ENCODE data around the gene MRPL1. TPM values are rescaled to one million over a fixed set of nuclear protein-coding genes. Genes with fewer than 3 reads are reported as not detected.

MRPL1 gene
- total RNA-seq, 3 donors from 2014 or later = 28.3 to 35.0 (median 29.1) TPM

DNA sequence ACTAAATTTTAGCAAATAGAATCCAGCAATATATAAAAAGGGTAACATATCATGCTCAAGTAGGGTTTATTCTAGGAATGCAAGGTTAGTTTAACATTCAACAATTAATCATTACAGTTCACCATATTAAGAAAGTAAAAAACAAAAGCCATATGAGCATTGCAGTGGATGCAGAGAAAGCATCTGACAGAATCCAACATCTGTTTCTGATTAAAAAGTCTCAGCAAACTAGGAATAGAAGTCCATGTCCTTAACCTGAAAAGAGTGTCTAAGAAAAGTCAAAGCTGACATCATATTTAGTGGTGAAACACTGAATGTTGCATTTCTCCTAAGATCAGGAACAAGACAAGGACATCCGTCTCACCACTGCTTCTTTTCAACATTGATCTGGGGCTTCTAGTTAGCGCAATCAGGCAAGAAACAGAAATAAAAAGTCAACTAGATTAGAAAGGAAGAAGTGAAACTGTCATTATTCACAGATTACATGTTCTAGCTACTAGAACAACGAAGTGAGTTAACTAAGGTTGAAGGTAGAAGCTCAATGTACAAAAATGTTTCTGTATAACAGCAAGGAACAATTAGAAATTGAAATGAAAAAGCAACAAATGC lies 49.3 kb downstream of the MRPL1 start:
- DNase-seq = no peak
- intact Hi-C loops (cut with DNase I, micrococcal nuclease) = no loop called here
- H3K4me3 ChIP-seq = no peak overlapping the region
- ATAC-seq = no peak
- H3K9me3 ChIP-seq = no peaks in the 10 kb centered on the region
- TF ChIP-seq, protein P1, sequence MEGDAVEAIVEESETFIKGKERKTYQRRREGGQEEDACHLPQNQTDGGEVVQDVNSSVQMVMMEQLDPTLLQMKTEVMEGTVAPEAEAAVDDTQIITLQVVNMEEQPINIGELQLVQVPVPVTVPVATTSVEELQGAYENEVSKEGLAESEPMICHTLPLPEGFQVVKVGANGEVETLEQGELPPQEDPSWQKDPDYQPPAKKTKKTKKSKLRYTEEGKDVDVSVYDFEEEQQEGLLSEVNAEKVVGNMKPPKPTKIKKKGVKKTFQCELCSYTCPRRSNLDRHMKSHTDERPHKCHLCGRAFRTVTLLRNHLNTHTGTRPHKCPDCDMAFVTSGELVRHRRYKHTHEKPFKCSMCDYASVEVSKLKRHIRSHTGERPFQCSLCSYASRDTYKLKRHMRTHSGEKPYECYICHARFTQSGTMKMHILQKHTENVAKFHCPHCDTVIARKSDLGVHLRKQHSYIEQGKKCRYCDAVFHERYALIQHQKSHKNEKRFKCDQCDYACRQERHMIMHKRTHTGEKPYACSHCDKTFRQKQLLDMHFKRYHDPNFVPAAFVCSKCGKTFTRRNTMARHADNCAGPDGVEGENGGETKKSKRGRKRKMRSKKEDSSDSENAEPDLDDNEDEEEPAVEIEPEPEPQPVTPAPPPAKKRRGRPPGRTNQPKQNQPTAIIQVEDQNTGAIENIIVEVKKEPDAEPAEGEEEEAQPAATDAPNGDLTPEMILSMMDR (IDR thresholded peaks at IDR 0.05) = no peak
- H3K36me3 ChIP-seq (ENCODE audit: low read depth) = no peaks in the 10 kb centered on the region
- H3K4me1 ChIP-seq (ENCODE audit: low read depth) = no peaks in the 10 kb centered on the region

DNA sequence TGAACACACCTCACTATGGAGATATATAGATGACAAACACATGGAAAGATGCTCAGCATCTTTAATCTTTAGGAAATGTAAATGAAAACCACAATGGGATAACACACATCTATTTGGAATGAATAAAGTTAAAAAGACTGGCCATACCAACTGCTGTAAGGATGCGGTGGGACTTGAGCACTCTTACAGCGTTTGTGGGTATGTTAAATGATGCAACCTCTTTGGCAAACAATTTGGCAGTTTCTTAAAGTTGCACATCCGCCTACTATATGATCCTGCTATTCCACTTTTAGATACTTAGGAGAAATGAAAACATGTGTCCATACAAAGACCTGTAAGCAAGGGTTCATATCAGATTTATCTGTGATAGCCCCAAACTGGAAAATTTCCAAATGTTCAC lies 50.7 kb downstream of the MRPL1 start:
- Histone ChIP-seq H3K9me3 (no peaks in the 10 kb centered on the region), H3K4me1 (ENCODE audit: low read depth) (no peaks in the 10 kb centered on the region), H3K36me3 (ENCODE audit: low read depth) (no peaks in the 10 kb centered on the region), H3K4me3 (no peak overlapping the region)
- intact Hi-C loops (cut with DNase I, micrococcal nuclease) = no loop called here
- ATAC-seq = no peak
- TF ChIP-seq, protein P1 (IDR thresholded peaks at IDR 0.05) = no peak
- DNase-seq = no peak

DNA sequence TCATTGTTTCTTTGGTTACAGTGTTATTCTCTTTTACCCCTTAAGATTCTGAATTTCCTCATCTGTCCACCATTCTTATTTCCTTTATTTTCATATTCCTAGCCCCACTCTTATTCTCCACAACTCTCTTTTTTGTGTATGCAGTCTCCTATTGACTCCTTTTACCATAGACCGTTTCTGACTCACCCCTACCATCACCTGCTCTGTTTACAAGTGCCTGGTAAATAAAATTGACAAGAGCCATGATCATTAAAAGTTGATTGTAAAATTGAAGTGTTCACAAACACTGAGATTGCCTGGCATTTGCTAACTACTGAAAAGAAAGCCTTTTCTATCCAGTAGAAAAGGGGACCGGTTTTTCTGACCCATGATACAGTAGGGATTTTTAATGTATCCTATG lies 54.4 kb downstream of the MRPL1 start:
- no peaks in the 10 kb centered on the region for H3K4me1 ChIP-seq (ENCODE audit: low read depth)
- no peaks in the 10 kb centered on the region for H3K36me3 ChIP-seq (ENCODE audit: low read depth)
- H3K9me3 ChIP-seq = no peaks in the 10 kb centered on the region
- ATAC-seq = peak; percentile 61
- no peak for DNase-seq
- H3K4me3 ChIP-seq = no peak overlapping the region
- intact Hi-C loops (cut with DNase I, micrococcal nuclease) = no loop called here
- TF ChIP-seq, protein P1 (IDR thresholded peaks at IDR 0.05) = no peak

DNA sequence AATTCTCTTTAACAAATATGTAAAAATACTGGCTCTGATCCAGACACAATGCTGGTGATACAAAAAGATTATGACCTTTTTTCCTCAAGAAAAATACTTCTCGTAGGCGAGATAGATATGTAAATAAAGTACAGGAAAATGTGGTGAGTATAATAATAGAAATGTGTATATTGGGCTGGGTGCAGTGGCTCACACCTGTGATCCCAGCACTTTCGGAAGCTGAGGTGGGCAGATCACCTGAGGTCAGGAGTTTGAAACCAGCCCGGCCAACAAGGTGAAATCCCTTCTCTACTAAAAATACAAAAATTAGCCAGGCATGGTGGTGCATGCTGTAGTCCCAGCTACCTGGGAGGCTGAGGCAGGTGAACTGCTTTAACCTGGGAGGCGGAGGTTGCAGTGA lies 55.0 kb downstream of the MRPL1 start:
- DNase-seq = no peak
- ATAC-seq = no peak
- H3K9me3 ChIP-seq = no peaks in the 10 kb centered on the region
- no peaks in the 10 kb centered on the region for H3K36me3 ChIP-seq (ENCODE audit: low read depth)
- no peak overlapping the region for H3K4me3 ChIP-seq
- TF ChIP-seq, protein P1 (IDR thresholded peaks at IDR 0.05) = no peak
- no peaks in the 10 kb centered on the region for H3K4me1 ChIP-seq (ENCODE audit: low read depth)
- intact Hi-C loops (cut with DNase I, micrococcal nuclease) = no loop called here

DNA sequence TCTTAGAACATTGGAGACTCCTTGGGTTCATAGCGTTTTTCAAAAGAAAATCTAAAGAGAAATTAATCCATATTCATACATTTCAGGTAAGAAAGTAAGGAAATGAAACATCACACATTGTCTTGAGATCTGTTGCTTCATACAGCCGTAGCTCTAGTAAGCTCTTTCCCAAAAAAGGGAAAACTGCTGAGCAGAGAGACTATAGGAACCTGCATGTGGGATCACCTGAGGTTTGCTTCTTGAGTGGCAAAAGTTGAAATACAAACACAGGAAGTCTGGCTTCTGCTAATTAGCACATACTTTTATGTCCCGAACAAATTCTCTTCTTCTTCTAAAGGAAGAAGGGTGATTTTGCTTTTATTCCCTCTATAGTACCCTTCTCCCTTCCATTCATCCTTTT lies 57.7 kb downstream of the MRPL1 start:
- DNase-seq (no peak), ATAC-seq (no peak)
- TF ChIP-seq, protein P1 (IDR thresholded peaks at IDR 0.05) = no peak
- Histone ChIP-seq H3K4me1 (ENCODE audit: low read depth) (no peaks in the 10 kb centered on the region), H3K36me3 (ENCODE audit: low read depth) (no peaks in the 10 kb centered on the region), H3K9me3 (peaks cover 3% of the 10 kb centered on the region), H3K4me3 (no peak overlapping the region)
- intact Hi-C loops (cut with DNase I, micrococcal nuclease) = no loop called here

DNA sequence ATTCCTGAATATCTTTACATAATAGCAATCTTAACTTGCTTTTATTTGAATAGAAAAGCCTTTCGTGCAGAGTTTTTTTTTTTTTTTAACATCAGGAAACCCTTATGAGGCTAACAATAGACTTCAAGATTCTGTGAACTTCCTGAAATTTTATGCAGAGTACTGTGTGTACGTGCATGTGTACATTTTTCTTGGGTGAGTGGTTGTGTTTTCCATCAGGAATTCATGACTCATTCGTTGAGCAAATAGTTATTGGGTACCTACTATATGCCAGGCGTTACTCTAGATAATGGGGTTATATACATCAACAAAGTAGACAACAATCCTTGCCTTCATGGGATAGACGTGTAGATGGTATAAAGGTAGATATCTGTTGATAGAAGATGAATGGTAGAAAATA lies 59.1 kb downstream of the MRPL1 start:
- no peak overlapping the region for H3K4me3 ChIP-seq
- TF ChIP-seq, protein P1 (IDR thresholded peaks at IDR 0.05) = no peak
- no peaks in the 10 kb centered on the region for H3K36me3 ChIP-seq (ENCODE audit: low read depth)
- DNase-seq (no peak), ATAC-seq (peak; percentile 36)
- peaks cover 5% of the 10 kb centered on the region for H3K9me3 ChIP-seq
- intact Hi-C loops (cut with DNase I, micrococcal nuclease) = no loop called here
- H3K4me1 ChIP-seq (ENCODE audit: low read depth) = no peaks in the 10 kb centered on the region
